ENCODE measurements around the gene LMBRD2. TPM values are rescaled to one million over a fixed set of nuclear protein-coding genes. Genes with fewer than 3 reads are reported as not detected.

LMBRD2 gene
- total RNA-seq, 2 experiments from 2014 or later = 11.5 to 11.8 TPM

DNA sequence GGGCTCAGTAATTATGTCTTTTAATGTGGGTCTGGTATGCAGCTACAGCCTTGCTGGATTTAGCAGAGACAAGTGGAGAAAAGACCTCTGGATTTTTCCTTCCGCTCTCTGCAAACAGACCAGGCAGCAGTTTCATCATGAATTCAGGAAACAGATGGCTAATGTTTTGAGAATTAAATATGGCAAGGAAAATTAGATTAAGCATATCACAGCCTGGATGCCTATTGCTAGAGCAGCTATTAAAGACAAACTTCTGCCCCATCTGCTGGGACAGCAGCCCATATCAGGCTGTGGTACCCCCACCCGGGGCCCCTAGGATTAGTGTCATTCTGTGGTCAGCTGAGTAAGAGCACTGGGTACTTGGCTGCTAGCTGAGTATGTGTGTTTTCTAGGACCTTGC lies 6.5 kb upstream of the LMBRD2 start:
- CTCF ChIA-PET = no interaction called here
- DNase-seq (no peak), ATAC-seq (no peak)
- peak overlapping the region; percentile 36 for H3K27ac Mint-ChIP-seq
- H3K4me3 Mint-ChIP-seq = no peak overlapping the region
- no peaks in the 10 kb centered on the region for H3K9me3 Mint-ChIP-seq (ENCODE audit: insufficient read depth)
- no peaks in the 10 kb centered on the region for H3K27me3 Mint-ChIP-seq (ENCODE audit: low read depth)
- POLR2A ChIA-PET = no interaction called here
- peaks cover 70% of the 10 kb centered on the region for H3K36me3 Mint-ChIP-seq (ENCODE audit: low read depth)
- peaks cover 39% of the 10 kb centered on the region for H3K4me1 Mint-ChIP-seq (ENCODE audit: low read depth)

GRCh38 chr5:36156619-36157018 lies 4.9 kb upstream of the LMBRD2 start:
- H3K36me3 Mint-ChIP-seq (ENCODE audit: low read depth) = peaks cover 72% of the 10 kb centered on the region
- no peak for ATAC-seq
- POLR2A ChIA-PET = no interaction called here

GRCh38 chr5:36156121-36156601 lies 4.5 kb upstream of the LMBRD2 start:
- Mint-ChIP-seq H3K9me3 (ENCODE audit: insufficient read depth) (no peaks in the 10 kb centered on the region), H3K4me1 (ENCODE audit: low read depth) (peaks cover 39% of the 10 kb centered on the region), H3K27me3 (ENCODE audit: low read depth) (no peaks in the 10 kb centered on the region), H3K27ac (no peak overlapping the region), H3K4me3 (no peak overlapping the region), H3K36me3 (ENCODE audit: low read depth) (peaks cover 67% of the 10 kb centered on the region)
- ChIA-PET CTCF (interaction anchor here (1.4 kb wide), 1 partner anchor 85 kb away, joined by 4 read pairs; the partner anchor contains the start of gene NADK2), POLR2A (no interaction called here)
- no peak for DNase-seq
- no peak for ATAC-seq

More at GRCh38 chr5:36156619-36157018, 4.9 kb upstream of the LMBRD2 start:
- no peaks in the 10 kb centered on the region for H3K9me3 Mint-ChIP-seq (ENCODE audit: insufficient read depth)
- DNase-seq = no peak
- CTCF ChIA-PET = interaction anchor here (1.4 kb wide), 1 partner anchor 85 kb away, joined by 4 read pairs; the partner anchor contains the start of gene NADK2
- H3K27me3 Mint-ChIP-seq (ENCODE audit: low read depth) = no peaks in the 10 kb centered on the region
- peaks cover 43% of the 10 kb centered on the region for H3K4me1 Mint-ChIP-seq (ENCODE audit: low read depth)
- H3K4me3 Mint-ChIP-seq = no peak overlapping the region
- no peak overlapping the region for H3K27ac Mint-ChIP-seq

DNA sequence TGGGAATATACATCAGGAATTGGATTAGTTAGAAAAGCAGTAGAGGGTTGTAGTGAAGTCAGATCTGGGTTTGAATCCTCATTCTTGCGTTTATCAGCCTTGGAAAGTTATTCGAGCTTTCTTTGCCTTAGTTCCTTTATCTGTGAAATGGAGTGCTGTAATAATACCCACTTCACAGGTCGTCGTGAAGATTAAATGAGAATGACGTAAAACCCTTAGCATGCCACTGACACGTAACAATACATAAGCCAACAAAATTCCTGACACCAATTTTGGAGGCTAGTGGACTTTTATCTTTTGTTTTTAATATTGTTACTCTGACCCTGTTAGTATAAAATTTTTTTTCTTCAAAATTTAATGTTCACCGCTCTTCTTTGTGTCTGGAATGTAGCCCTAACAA lies 3.6 kb upstream of the LMBRD2 start:
- H3K27ac Mint-ChIP-seq = no peak overlapping the region
- peaks cover 40% of the 10 kb centered on the region for H3K4me1 Mint-ChIP-seq (ENCODE audit: low read depth)
- no peaks in the 10 kb centered on the region for H3K27me3 Mint-ChIP-seq (ENCODE audit: low read depth)
- ChIA-PET CTCF (interaction anchor here (0.9 kb wide), 1 partner anchor 76 kb away, joined by 3 read pairs; no protein-coding TSS in a partner anchor), POLR2A (no interaction called here)
- DNase-seq (no peak), ATAC-seq (no peak)
- no peaks in the 10 kb centered on the region for H3K9me3 Mint-ChIP-seq (ENCODE audit: insufficient read depth)
- H3K36me3 Mint-ChIP-seq (ENCODE audit: low read depth) = peaks cover 67% of the 10 kb centered on the region
- no peak overlapping the region for H3K4me3 Mint-ChIP-seq

DNA sequence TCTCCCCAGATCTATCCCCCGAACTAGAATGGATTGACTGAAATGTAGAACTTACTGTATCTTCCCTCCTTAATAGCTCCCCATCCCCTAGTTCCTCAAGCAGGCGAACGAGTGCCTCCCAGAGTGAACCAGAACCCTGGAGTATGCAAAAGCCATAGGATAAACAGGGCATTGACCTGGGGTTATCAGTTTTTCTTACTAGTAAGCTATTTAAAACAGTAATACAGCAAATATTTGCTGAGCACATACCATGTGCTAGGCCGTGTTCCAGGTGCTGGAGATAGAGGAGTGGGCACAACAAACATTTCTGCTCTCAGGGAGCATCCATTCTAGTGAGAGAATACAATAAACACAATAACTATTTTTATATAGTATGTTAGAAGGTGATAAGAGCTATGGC lies 2.0 kb upstream of the LMBRD2 start:
- H3K4me3 Mint-ChIP-seq = peak overlapping the region; percentile 93
- no peak overlapping the region for H3K27ac Mint-ChIP-seq
- POLR2A ChIA-PET = no interaction called here
- ATAC-seq (no peak), DNase-seq (no peak)
- CTCF ChIA-PET = interaction anchor here (1.0 kb wide), 1 partner anchor 89 kb away, joined by 3 read pairs; the partner anchor contains the start of gene NADK2
- no peaks in the 10 kb centered on the region for H3K27me3 Mint-ChIP-seq (ENCODE audit: low read depth)
- H3K9me3 Mint-ChIP-seq (ENCODE audit: insufficient read depth) = no peaks in the 10 kb centered on the region
- peaks cover 65% of the 10 kb centered on the region for H3K36me3 Mint-ChIP-seq (ENCODE audit: low read depth)
- peaks cover 47% of the 10 kb centered on the region for H3K4me1 Mint-ChIP-seq (ENCODE audit: low read depth)

- no peak for DNase-seq
- ChIA-PET CTCF (no interaction called here), POLR2A (interaction anchor here (0.7 kb wide), 1 partner anchor 1226 kb away, joined by 3 read pairs; the partner anchor contains the start of gene WDR70)
- no peaks in the 10 kb centered on the region for H3K9me3 Mint-ChIP-seq (ENCODE audit: insufficient read depth)
- no peak overlapping the region for H3K27ac Mint-ChIP-seq
- H3K36me3 Mint-ChIP-seq (ENCODE audit: low read depth) = peaks cover 62% of the 10 kb centered on the region
- no peaks in the 10 kb centered on the region for H3K27me3 Mint-ChIP-seq (ENCODE audit: low read depth)
- H3K4me3 Mint-ChIP-seq = peak overlapping the region; percentile 93
- H3K4me1 Mint-ChIP-seq (ENCODE audit: low read depth) = peaks cover 51% of the 10 kb centered on the region
- no peak for ATAC-seq
Observed at GRCh38 chr5:36153298-36153677, 1.6 kb upstream of the LMBRD2 start.

DNA sequence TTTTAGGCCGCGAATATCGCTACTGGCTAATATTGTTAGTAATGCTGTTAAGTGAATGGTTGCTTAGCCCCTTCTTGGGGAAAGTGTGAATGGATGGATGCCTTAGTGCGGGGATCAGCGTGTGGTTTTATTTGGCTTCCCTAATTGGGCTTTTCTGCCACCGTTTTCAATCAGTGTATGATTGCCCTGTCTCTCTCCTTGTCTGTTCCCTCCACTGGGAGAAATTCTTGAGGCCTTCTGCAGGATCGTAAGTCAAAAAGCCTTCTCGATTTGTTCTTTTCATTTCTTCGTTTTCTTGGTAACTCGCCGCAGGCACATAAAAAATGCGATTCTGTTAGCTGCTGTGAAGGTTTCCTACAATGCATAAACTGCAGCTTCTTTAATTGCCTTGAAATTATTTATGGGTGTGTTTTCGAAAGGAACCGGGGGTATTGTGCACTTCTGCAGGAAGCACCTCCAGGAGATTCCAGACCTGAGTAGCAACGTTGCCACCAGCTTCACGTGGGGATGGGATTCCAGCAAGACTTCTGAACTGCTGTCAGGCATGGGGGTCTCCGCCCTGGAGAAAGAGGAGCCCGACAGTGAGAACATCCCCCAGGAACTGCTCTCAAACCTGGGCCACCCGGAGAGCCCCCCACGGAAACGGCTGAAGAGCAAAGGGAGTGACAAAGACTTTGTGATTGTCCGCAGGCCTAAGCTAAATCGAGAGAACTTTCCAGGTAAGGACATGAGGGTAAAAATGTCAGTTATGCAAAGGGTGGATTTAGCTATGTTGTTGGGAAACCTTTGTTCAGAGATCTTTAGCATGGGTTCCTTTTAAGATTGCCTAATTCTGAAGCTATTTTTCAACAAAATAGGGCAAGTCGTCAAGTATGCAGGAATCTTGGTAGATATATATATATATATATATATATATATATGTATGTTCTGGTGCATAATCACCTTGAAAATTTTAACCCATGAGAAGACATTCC lies 924 bp upstream of the LMBRD2 start:
- peaks cover 50% of the 10 kb centered on the region for H3K4me1 Mint-ChIP-seq (ENCODE audit: low read depth)

DNA sequence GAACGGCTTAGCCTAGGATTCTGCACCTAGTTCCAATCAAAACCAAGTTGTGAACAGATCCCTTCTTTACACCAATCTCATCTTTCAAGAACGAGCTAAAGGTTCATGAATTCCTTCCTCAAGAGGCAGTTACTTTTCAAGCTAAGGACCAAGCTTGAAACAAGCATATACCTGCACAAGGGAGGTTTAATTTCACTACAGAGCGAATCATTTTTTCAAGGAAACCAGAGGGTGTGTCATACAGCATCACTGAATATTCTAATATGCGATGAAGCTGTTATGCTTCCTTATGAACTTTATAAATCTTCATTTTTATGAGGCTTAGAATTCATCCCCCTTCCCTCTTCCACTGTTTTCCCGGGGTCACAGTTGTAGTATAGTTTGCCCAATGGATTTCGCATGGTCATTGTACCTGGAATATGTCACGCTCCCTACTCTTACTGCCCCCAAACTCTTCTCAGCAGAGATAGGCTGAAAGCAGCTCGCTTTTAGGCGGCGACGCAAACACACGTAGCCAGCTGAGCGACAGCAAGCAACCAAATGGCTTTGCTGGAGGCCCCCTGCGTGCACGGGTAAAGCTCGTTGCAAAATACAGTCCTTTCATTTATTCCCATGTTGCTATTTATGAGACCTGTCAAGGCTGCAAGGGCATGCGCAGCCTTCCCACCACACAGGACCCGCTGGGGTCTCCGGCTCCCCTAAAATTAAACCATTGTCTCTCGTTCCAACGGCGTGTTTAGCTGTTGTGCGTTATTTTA lies 832 bp downstream of the LMBRD2 start:
- CTCF ChIA-PET = interaction anchor here (0.6 to 3.3 kb wide), 7 partner anchors 9 to 720 kb away, joined by 3 to 19 read pairs (median 4); partner anchors contain the start of gene NADK2
- ATAC-seq = peak; percentile 28
- Mint-ChIP-seq H3K27ac (peak overlapping the region; percentile 83), H3K36me3 (ENCODE audit: low read depth) (peaks cover 47% of the 10 kb centered on the region), H3K27me3 (ENCODE audit: low read depth) (no peaks in the 10 kb centered on the region), H3K4me1 (ENCODE audit: low read depth) (peaks cover 52% of the 10 kb centered on the region), H3K9me3 (ENCODE audit: insufficient read depth) (no peaks in the 10 kb centered on the region), H3K4me3 (peak overlapping the region; percentile 93)
- POLR2A ChIA-PET = interaction anchor here (0.9 to 2.4 kb wide), 10 partner anchors 8 to 1221 kb away, joined by 3 to 27 read pairs (median 4); partner anchors contain the start of genes DNAJC21, NADK2 and NIPBL
- DNase-seq = peak; percentile 78

More for the DNA sequence above, 924 bp upstream of the LMBRD2 start:
- H3K27ac Mint-ChIP-seq = peak overlapping the region; percentile 83
- no peaks in the 10 kb centered on the region for H3K9me3 Mint-ChIP-seq (ENCODE audit: insufficient read depth)
- peak; percentile 27 for DNase-seq
- ChIA-PET POLR2A (interaction anchor here (0.6 to 2.4 kb wide), 10 partner anchors 8 to 1226 kb away, joined by 3 to 27 read pairs (median 4); partner anchors contain the start of genes NADK2, NIPBL, NUP155 and WDR70), CTCF (interaction anchor here (1.3 to 3.3 kb wide), 4 partner anchors 16 to 547 kb away, joined by 3 to 19 read pairs (median 11); partner anchors contain the start of gene NADK2)
- H3K4me3 Mint-ChIP-seq = peak overlapping the region; percentile 93
- H3K27me3 Mint-ChIP-seq (ENCODE audit: low read depth) = no peaks in the 10 kb centered on the region
- ATAC-seq = no peak
- H3K36me3 Mint-ChIP-seq (ENCODE audit: low read depth) = peaks cover 59% of the 10 kb centered on the region

- CTCF ChIA-PET = no interaction called here
- no peak for DNase-seq
- H3K36me3 Mint-ChIP-seq (ENCODE audit: low read depth) = peaks cover 24% of the 10 kb centered on the region
- POLR2A ChIA-PET = no interaction called here
- H3K4me1 Mint-ChIP-seq (ENCODE audit: low read depth) = peaks cover 30% of the 10 kb centered on the region
- H3K4me3 Mint-ChIP-seq = no peak overlapping the region
- H3K27me3 Mint-ChIP-seq (ENCODE audit: low read depth) = no peaks in the 10 kb centered on the region
- H3K27ac Mint-ChIP-seq = no peak overlapping the region
- no peaks in the 10 kb centered on the region for H3K9me3 Mint-ChIP-seq (ENCODE audit: insufficient read depth)
- ATAC-seq = no peak
Observed at GRCh38 chr5:36147681-36148080, 4.0 kb downstream of the LMBRD2 start.

DNA sequence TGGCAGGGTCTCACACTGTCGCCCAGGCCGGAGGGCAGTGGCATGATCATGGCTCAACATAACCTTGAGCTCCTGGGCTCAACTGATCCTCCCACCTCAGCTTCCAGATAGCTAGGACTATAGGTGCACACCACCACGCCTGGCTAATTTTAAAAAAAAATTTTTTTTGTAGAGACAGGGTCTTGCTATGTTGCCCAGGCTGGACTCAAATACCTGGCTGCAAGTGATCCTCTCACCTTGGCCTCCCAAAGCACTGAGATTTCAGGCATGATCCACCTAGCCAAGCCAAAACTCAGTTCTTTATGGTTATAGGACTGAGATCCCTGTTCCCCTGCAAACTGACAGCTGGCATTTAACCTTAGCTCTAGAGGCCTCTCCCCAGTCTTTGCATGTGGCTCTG lies 5.3 kb downstream of the LMBRD2 start:
- ATAC-seq (no peak), DNase-seq (no peak)
- H3K9me3 Mint-ChIP-seq (ENCODE audit: insufficient read depth) = no peaks in the 10 kb centered on the region
- H3K4me3 Mint-ChIP-seq = no peak overlapping the region
- ChIA-PET CTCF (interaction anchor here (0.9 kb wide), 1 partner anchor 95 kb away, joined by 3 read pairs; the partner anchor contains the start of gene NADK2), POLR2A (interaction anchor here (0.6 kb wide), 1 partner anchor 517 kb away, joined by 3 read pairs; no protein-coding TSS in a partner anchor)
- H3K27ac Mint-ChIP-seq = no peak overlapping the region
- peaks cover 29% of the 10 kb centered on the region for H3K4me1 Mint-ChIP-seq (ENCODE audit: low read depth)
- no peaks in the 10 kb centered on the region for H3K27me3 Mint-ChIP-seq (ENCODE audit: low read depth)
- H3K36me3 Mint-ChIP-seq (ENCODE audit: low read depth) = peaks cover 15% of the 10 kb centered on the region

GRCh38 chr5:36145311-36145710 lies 6.4 kb downstream of the LMBRD2 start:
- ATAC-seq (no peak), DNase-seq (no peak)
- Mint-ChIP-seq H3K27ac (no peak overlapping the region), H3K36me3 (ENCODE audit: low read depth) (peaks cover 24% of the 10 kb centered on the region), H3K27me3 (ENCODE audit: low read depth) (no peaks in the 10 kb centered on the region), H3K9me3 (ENCODE audit: insufficient read depth) (no peaks in the 10 kb centered on the region), H3K4me1 (ENCODE audit: low read depth) (peaks cover 25% of the 10 kb centered on the region), H3K4me3 (no peak overlapping the region)
- CTCF ChIA-PET = no interaction called here
- POLR2A ChIA-PET = no interaction called here
